HepG2 (cell line): ENCODE data around the gene PTAFR. TPM values are rescaled to one million over a fixed set of nuclear protein-coding genes. Genes with fewer than 3 reads are reported as not detected.

Experiments
- ATAC-seq: fragments of 200-7000 bp; cut with Tn5 transposase; 3 replicates; pipeline ENCODE4 v1.9.1; 2020; ENCODE audit warnings: mild to moderate bottlenecking, moderate library complexity
- BruUV-seq: library from RNA; stranded (reverse); fragments of 400-500 nt; replicated peaks from 2 replicates; lab custom pipeline; 2021; lab: Mats Ljungman, UMichigan
- CTCF ChIA-PET: fragments of 300-600 bp; formaldehyde crosslinking; extraction: SDS; loops from one replicate; lab custom pipeline; 2021; ENCODE audit warnings: low total read pairs, inconsistent platforms, low intra/inter-chr PET ratio; lab: Yijun Ruan, JAX
- POLR2A ChIA-PET: fragments of 350-600 bp; sonication (Branson Sonifier 250); formaldehyde crosslinking; loops from one replicate; lab custom pipeline; 2020; ENCODE audit warnings: antibody characterized with exemption, inconsistent platforms; lab: Yijun Ruan, JAX
- DNase-seq: peaks from one replicate; pipeline ENCODE4 v3.0.0-alpha.2; 2015; ENCODE audit warnings: low spot score
- FAIRE-seq: peaks from 3 replicates; lab custom pipeline; 2011; peaks lifted over from hg19 to GRCh38; lab: Jason Lieb, UNC
- H2AFZ ChIP-seq: one replicate; pipeline ENCODE4 v1.6.1; 2011; ENCODE audit warnings: low read length, inconsistent platforms
- H3K27ac ChIP-seq: fragments of 300-600 bp; 3 replicates; pipeline ENCODE4 v1.8.0; 2011; ENCODE audit warnings: mixed run types, mild to moderate bottlenecking, mixed read lengths, low read length, inconsistent platforms; ENCODE audit not compliant: insufficient read depth; ENCODE audit errors: extremely low read length
- H3K27me3 ChIP-seq, 2 experiments: fragments of 200-600 bp in 1 of 2; 2 replicates in 1 of 2; 3 replicates in 1 of 2; pipeline versions ENCODE4 v1.6.0 to v1.8.0; 2011; ENCODE audit warnings: low read length in 2 of 2, mild to moderate bottlenecking in 2 of 2, moderate library complexity in 2 of 2, inconsistent platforms in 1 of 2; ENCODE audit not compliant: insufficient read depth in 2 of 2, control insufficient read depth in 1 of 2
- H3K36me3 ChIP-seq, 2 experiments: fragments of 200-600 bp in 1 of 2; replicated peaks in 1 of 2; 2 replicates in 1 of 2; 3 replicates in 1 of 2; pipeline versions ENCODE4 v1.5.1 to v1.8.0; 2011; ENCODE audit warnings: low read length in 2 of 2, inconsistent platforms in 1 of 2; ENCODE audit not compliant: insufficient read depth in 2 of 2, control insufficient read depth in 1 of 2
- H3K4me1 ChIP-seq: 2 replicates; pipeline ENCODE4 v1.5.1; 2012; ENCODE audit warnings: low read length, inconsistent platforms; ENCODE audit not compliant: insufficient read depth
- H3K4me2 ChIP-seq: 2 replicates; pipeline ENCODE4 v1.6.0; 2011; ENCODE audit warnings: low read depth, low read length, inconsistent platforms
- H3K4me3 ChIP-seq, 3 experiments: fragments of 200-600 bp in 1 of 3; sonication (generic), shearing (Covaris generic) in 1 of 3; replicated peaks in 1 of 3; 2 replicates each; pipeline ENCODE4 v1.5.1; 2011 to 2016; ENCODE audit warnings: low read length in 3 of 3, inconsistent platforms in 2 of 3, low read depth in 2 of 3, mild to moderate bottlenecking in 2 of 3, control low read depth in 1 of 3, mixed read lengths in 1 of 3; ENCODE audit not compliant: insufficient read depth in 1 of 3
- H3K79me2 ChIP-seq: one replicate; pipeline ENCODE4 v1.6.1; 2011; ENCODE audit warnings: low read length, inconsistent platforms; ENCODE audit not compliant: insufficient read depth
- H3K9ac ChIP-seq: 2 replicates; pipeline ENCODE4 v1.6.0; 2011; ENCODE audit warnings: mild to moderate bottlenecking, low read depth, low read length, inconsistent platforms; ENCODE audit not compliant: insufficient read depth
- H3K9me3 ChIP-seq: 2 replicates; pipeline ENCODE4 v1.5.1; 2012; ENCODE audit warnings: mild to moderate bottlenecking, low read length
- H4K20me1 ChIP-seq: 2 replicates; pipeline ENCODE4 v1.6.0; 2011; ENCODE audit warnings: inconsistent platforms, mild to moderate bottlenecking, low read length, moderate library complexity; ENCODE audit not compliant: insufficient read depth
- ASH2L ChIP-seq: fragments of 300-600, 200-600 bp; sonication (generic); IDR thresholded peaks from 2 replicates; pipeline ENCODE4 v1.7.0; 2017; ENCODE audit warnings: low read depth, mild to moderate bottlenecking, moderate library complexity, mixed read lengths, low read length; ENCODE audit not compliant: insufficient read length
- BHLHE40 ChIP-seq: IDR thresholded peaks from 2 replicates; pipeline ENCODE4 v1.6.1; 2011; ENCODE audit warnings: low read length, improper control_type of control experiment
- CBFB ChIP-seq: sonication (generic); formaldehyde crosslinking; IDR thresholded peaks from 2 replicates; pipeline ENCODE4 v1.4.0; 2020; ENCODE audit warnings: missing genetic modification reagents
- KMT2B ChIP-seq: IDR thresholded peaks from 2 replicates; pipeline ENCODE4 v1.6.1; 2016; ENCODE audit warnings: missing genetic modification reagents, missing compliant biosample characterization
- POLR2AphosphoS5 ChIP-seq: IDR thresholded peaks from 2 replicates; pipeline ENCODE4 v1.6.1; 2012; ENCODE audit warnings: low read depth, low read length
- TFDP2 ChIP-seq: sonication (generic); formaldehyde crosslinking; IDR thresholded peaks from 2 replicates; pipeline ENCODE4 v1.4.0; 2020; ENCODE audit warnings: missing genetic modification reagents
- THAP8 ChIP-seq: sonication (generic); formaldehyde crosslinking; IDR thresholded peaks from 2 replicates; pipeline ENCODE4 v1.5.1; 2020; ENCODE audit warnings: missing genetic modification reagents, mild to moderate bottlenecking, borderline replicate concordance
- ZBTB39 ChIP-seq: sonication (generic); formaldehyde crosslinking; IDR thresholded peaks from 2 replicates; pipeline ENCODE4 v1.5.0; 2020; ENCODE audit warnings: missing genetic modification reagents
- ZFP36L2 ChIP-seq: sonication (generic); formaldehyde crosslinking; IDR thresholded peaks from 2 replicates; pipeline ENCODE4 v1.4.0; 2020; ENCODE audit warnings: missing genetic modification reagents
- ZNF234 ChIP-seq: sonication (generic); formaldehyde crosslinking; conservative IDR thresholded peaks from 2 replicates; pipeline ENCODE4 v1.5.1; 2020; ENCODE audit warnings: mild to moderate bottlenecking, missing genetic modification reagents
- ZNF280B ChIP-seq: sonication (generic); formaldehyde crosslinking; IDR thresholded peaks from 2 replicates; pipeline ENCODE4 v1.5.0; 2020; ENCODE audit warnings: missing genetic modification reagents, mild to moderate bottlenecking, borderline replicate concordance
- ZNF589 ChIP-seq: sonication (generic); formaldehyde crosslinking; conservative IDR thresholded peaks from 2 replicates; pipeline ENCODE4 v1.8.0; 2022; ENCODE audit warnings: mild to moderate bottlenecking, moderate library complexity, missing genetic modification reagents
- ZNF841 ChIP-seq: sonication (generic); formaldehyde crosslinking; IDR thresholded peaks from 2 replicates; pipeline ENCODE4 v1.8.1; 2023; ENCODE audit warnings: missing genetic modification reagents, borderline replicate concordance
- WGBS: methylation state at CpG from one replicate; pipeline ENCODE4 v1.1.6; 2017; ENCODE audit warnings: low lambda C conversion rate; 5-methylcytosine and 5-hydroxymethylcytosine counted together
- in situ Hi-C: cut with HindIII; loops from 2 replicates; pipeline ENCODE4 v1.10.0; 2017; ENCODE audit warnings: low pct_unique_long_range_greater_than_20kb; ENCODE audit not compliant: extremely low pct_ligation_motif_present
- intact Hi-C: fragments of 100-400 bp; cut with micrococcal nuclease; formaldehyde crosslinking; loops from one replicate; pipeline ENCODE4 v1.10.0; 2022; ENCODE audit not compliant: unreplicated experiment
- polyA plus RNA-seq, 8 experiments: library from polyadenylated mRNA; depleted of rRNA in 3 of 8; stranded (reverse) in 7 of 8; unstranded in 1 of 8; fragments of >200 nt; fragmentation: Illumina TruSeq in 4 of 8; extraction: Trizol in 4 of 8; gene quantifications; 2 replicates each; pipeline versions ENCODE4 v1.2.1 to v1.2.3, GENCODE V29; 2011 to 2016; ENCODE audit warnings: low read depth in 4 of 8, missing spikeins in 1 of 8, mixed read lengths in 1 of 8; ENCODE audit not compliant: insufficient read depth in 1 of 8
- total RNA-seq, 5 experiments: library from RNA; depleted of rRNA; stranded (reverse); fragments of >200 nt; fragmentation: Illumina TruSeq; extraction: Trizol; gene quantifications; 2 replicates each; pipeline ENCODE4 v1.2.3, GENCODE V29; 2016; ENCODE audit warnings: low read depth in 1 of 5

The PTAFR gene
- total and polyA plus RNA-seq, 2 of the 13 experiments (the other 11 are each of a cell fraction or from before 2014, with no cell fraction given), result 0.27 to 24.0 TPM

GRCh38 chr1:28102189-28102588 lies 74.3 kb downstream of the PTAFR start:
- CTCF ChIA-PET, result no interaction called here
- no peak overlapping the region for H3K4me2 ChIP-seq
- H3K9ac ChIP-seq, result no peak overlapping the region
- no peaks in the 10 kb centered on the region for H3K9me3 ChIP-seq
- ATAC-seq (no peak), FAIRE-seq (no peak), DNase-seq (no peak)
- intact Hi-C loops (no loop called here), in situ Hi-C loops (no loop called here)
- WGBS, result 63% methylated on average over 1 of the region's 1 CpG
- H3K36me3 ChIP-seq, result no peaks in the 10 kb centered on the region
- no peaks in the 10 kb centered on the region for H4K20me1 ChIP-seq
- POLR2A ChIA-PET, result no interaction called here
- TF ChIP-seq CBFB (CRISPR knock-in tag) (no peak), BHLHE40 (no peak), ZNF841 (CRISPR knock-in tag) (no peak), ASH2L (no peak), ZBTB39 (CRISPR knock-in tag) (no peak), ZNF589 (CRISPR knock-in tag) (no peak), ZNF234 (CRISPR knock-in tag) (no peak), THAP8 (CRISPR knock-in tag) (no peak), KMT2B (CRISPR knock-in tag) (no peak), ZFP36L2 (CRISPR knock-in tag) (no peak), TFDP2 (CRISPR knock-in tag) (no peak), ZNF280B (no peak), POLR2AphosphoS5 (no peak)
- H3K4me3 ChIP-seq, result no peak overlapping the region
- no peak overlapping the region for H3K27ac ChIP-seq
- H3K4me1 ChIP-seq, result peaks cover 26% of the 10 kb centered on the region
- H3K27me3 ChIP-seq, result no peaks in the 10 kb centered on the region
- BruUV-seq, result no TSS peak
- H3K79me2 ChIP-seq, result no peaks in the 10 kb centered on the region
- H2AFZ ChIP-seq, result no peak overlapping the region
